ENCODE results near the gene PCDH12.

The PCDH12 gene

GRCh38 chr5:141960018-141960417, 2.0 kb upstream of the PCDH12 start:
- no peak overlapping the region for H3K14ac ChIP-seq (ENCODE audit: low read length)

GRCh38 chr5:141958546-141959172, 657 bp upstream of the PCDH12 start:
- H3K27ac ChIP-seq (ENCODE audit: low read depth, low read length): no peak overlapping the region
- no peak overlapping the region for H3K9ac ChIP-seq (ENCODE audit: low read length)
- no peak overlapping the region for H3K4me2 ChIP-seq (ENCODE audit: low read length)
- H2BK120ac ChIP-seq (ENCODE audit: insufficient read depth, low read length, poor library complexity): no peak overlapping the region
- DNase-seq: peak; percentile 66 to 77
- no peak overlapping the region for H4K91ac ChIP-seq (ENCODE audit: low read depth, low read length)
- no peak overlapping the region for H4K12ac ChIP-seq (ENCODE audit: low read depth, low read length)
- H2BK5ac ChIP-seq (ENCODE audit: low read depth, low read length, poor library complexity): no peak overlapping the region
- WGBS (ENCODE audit: extremely low coverage, insufficient coverage, insufficient read length): no CpG with 5 or more reads among the region's 8 CpGs
- no peaks in the 10 kb centered on the region for H3K79me1 ChIP-seq (ENCODE audit: low read length)
- peaks cover 2% of the 10 kb centered on the region for H3K9me3 ChIP-seq (ENCODE audit: insufficient read depth, low read depth, low read length)
- H4K8ac ChIP-seq (ENCODE audit: low read depth, low read length): no peak overlapping the region
- no peak overlapping the region for H3K18ac ChIP-seq (ENCODE audit: low read length)
- H3K14ac ChIP-seq (ENCODE audit: low read length): no peak overlapping the region
- H3K4me3 ChIP-seq (ENCODE audit: low read depth, low read length): no peak overlapping the region
- H3K27me3 ChIP-seq (ENCODE audit: insufficient read depth, low read length): no peaks in the 10 kb centered on the region
- no peak overlapping the region for H3K23ac ChIP-seq (ENCODE audit: low read length)
- H3K4ac ChIP-seq (ENCODE audit: low read depth, low read length): no peak overlapping the region
- no peak overlapping the region for H2AK5ac ChIP-seq (ENCODE audit: low read length)
- H3K79me2 ChIP-seq (ENCODE audit: control insufficient read depth, insufficient read depth, low read length, poor library complexity): no peaks in the 10 kb centered on the region
- H3K4me1 ChIP-seq (ENCODE audit: control insufficient read depth in 1 of 2, insufficient read depth in 2 of 2, low read length in 2 of 2): no peaks in the 10 kb centered on the region
- H2BK12ac ChIP-seq (ENCODE audit: low read length): no peak overlapping the region
- no peak overlapping the region for H2AFZ ChIP-seq (ENCODE audit: insufficient read depth, low read length, poor library complexity)
- H3K36me3 ChIP-seq (ENCODE audit: control insufficient read depth in 1 of 2, insufficient read depth in 2 of 2, low read length in 2 of 2): no peaks in the 10 kb centered on the region

More at GRCh38 chr5:141960018-141960417, 2.0 kb upstream of the PCDH12 start:
- Histone ChIP-seq H3K9me3 (ENCODE audit: insufficient read depth, low read depth, low read length) (peaks cover 2% of the 10 kb centered on the region), H3K18ac (ENCODE audit: low read length) (no peak overlapping the region), H3K79me1 (ENCODE audit: low read length) (no peaks in the 10 kb centered on the region), H4K91ac (ENCODE audit: low read depth, low read length) (no peak overlapping the region), H2AK5ac (ENCODE audit: low read length) (no peak overlapping the region), H3K4me1 (ENCODE audit: control insufficient read depth in 1 of 2, insufficient read depth in 2 of 2, low read length in 2 of 2) (no peaks in the 10 kb centered on the region), H2BK12ac (ENCODE audit: low read length) (no peak overlapping the region), H3K4ac (ENCODE audit: low read depth, low read length) (no peak overlapping the region), H2BK5ac (ENCODE audit: low read depth, low read length, poor library complexity) (no peak overlapping the region), H4K12ac (ENCODE audit: low read depth, low read length) (no peak overlapping the region), H3K36me3 (ENCODE audit: control insufficient read depth in 1 of 2, insufficient read depth in 2 of 2, low read length in 2 of 2) (no peaks in the 10 kb centered on the region), H3K9ac (ENCODE audit: low read length) (no peak overlapping the region), H3K4me2 (ENCODE audit: low read length) (no peak overlapping the region), H3K79me2 (ENCODE audit: control insufficient read depth, insufficient read depth, low read length, poor library complexity) (no peaks in the 10 kb centered on the region), H3K27me3 (ENCODE audit: insufficient read depth, low read length) (no peaks in the 10 kb centered on the region), H2BK120ac (ENCODE audit: insufficient read depth, low read length, poor library complexity) (no peak overlapping the region), H3K27ac (ENCODE audit: low read depth, low read length) (no peak overlapping the region), H4K8ac (ENCODE audit: low read depth, low read length) (no peak overlapping the region), H2AFZ (ENCODE audit: insufficient read depth, low read length, poor library complexity) (no peak overlapping the region), H3K23ac (ENCODE audit: low read length) (no peak overlapping the region), H3K4me3 (ENCODE audit: low read depth, low read length) (no peak overlapping the region)
- DNase-seq: no peak
- no CpG with 5 or more reads among the region's 10 CpGs for WGBS (ENCODE audit: extremely low coverage, insufficient coverage, insufficient read length)

- Histone ChIP-seq H3K36me3 (ENCODE audit: control insufficient read depth in 1 of 2, insufficient read depth in 2 of 2, low read length in 2 of 2) (no peaks in the 10 kb centered on the region), H3K27me3 (ENCODE audit: insufficient read depth, low read length) (no peaks in the 10 kb centered on the region), H3K4me3 (ENCODE audit: low read depth, low read length) (no peak overlapping the region), H2BK5ac (ENCODE audit: low read depth, low read length, poor library complexity) (no peak overlapping the region), H3K4me1 (ENCODE audit: control insufficient read depth in 1 of 2, insufficient read depth in 2 of 2, low read length in 2 of 2) (no peaks in the 10 kb centered on the region), H3K23ac (ENCODE audit: low read length) (no peak overlapping the region), H3K18ac (ENCODE audit: low read length) (no peak overlapping the region), H4K12ac (ENCODE audit: low read depth, low read length) (no peak overlapping the region), H3K4me2 (ENCODE audit: low read length) (no peak overlapping the region), H2AK5ac (ENCODE audit: low read length) (no peak overlapping the region), H3K79me1 (ENCODE audit: low read length) (no peaks in the 10 kb centered on the region), H2BK120ac (ENCODE audit: insufficient read depth, low read length, poor library complexity) (no peak overlapping the region), H2AFZ (ENCODE audit: insufficient read depth, low read length, poor library complexity) (no peak overlapping the region), H3K9me3 (ENCODE audit: insufficient read depth, low read depth, low read length) (peaks cover 2% of the 10 kb centered on the region), H3K27ac (ENCODE audit: low read depth, low read length) (no peak overlapping the region), H3K9ac (ENCODE audit: low read length) (no peak overlapping the region), H2BK12ac (ENCODE audit: low read length) (no peak overlapping the region), H3K4ac (ENCODE audit: low read depth, low read length) (no peak overlapping the region), H4K91ac (ENCODE audit: low read depth, low read length) (no peak overlapping the region), H3K14ac (ENCODE audit: low read length) (no peak overlapping the region), H4K8ac (ENCODE audit: low read depth, low read length) (no peak overlapping the region), H3K79me2 (ENCODE audit: control insufficient read depth, insufficient read depth, low read length, poor library complexity) (no peaks in the 10 kb centered on the region)
- DNase-seq: no peak
- WGBS (ENCODE audit: extremely low coverage, insufficient coverage, insufficient read length): no CpG with 5 or more reads among the region's 16 CpGs
These were observed 520 bp downstream of the PCDH12 start for GRCh38 chr5:141957367-141957996.

GRCh38 chr5:141954194-141954593, 3.8 kb downstream of the PCDH12 start:
- Histone ChIP-seq H3K4ac (ENCODE audit: low read depth, low read length) (no peak overlapping the region), H2AK5ac (ENCODE audit: low read length) (no peak overlapping the region), H2AFZ (ENCODE audit: insufficient read depth, low read length, poor library complexity) (no peak overlapping the region), H4K91ac (ENCODE audit: low read depth, low read length) (no peak overlapping the region), H3K36me3 (ENCODE audit: control insufficient read depth in 1 of 2, insufficient read depth in 2 of 2, low read length in 2 of 2) (no peaks in the 10 kb centered on the region), H3K9me3 (ENCODE audit: insufficient read depth, low read depth, low read length) (peaks cover 2% of the 10 kb centered on the region), H3K4me1 (ENCODE audit: control insufficient read depth in 1 of 2, insufficient read depth in 2 of 2, low read length in 2 of 2) (no peaks in the 10 kb centered on the region), H3K18ac (ENCODE audit: low read length) (no peak overlapping the region), H3K27me3 (ENCODE audit: insufficient read depth, low read length) (no peaks in the 10 kb centered on the region), H3K79me1 (ENCODE audit: low read length) (no peaks in the 10 kb centered on the region), H2BK12ac (ENCODE audit: low read length) (no peak overlapping the region), H3K4me3 (ENCODE audit: low read depth, low read length) (no peak overlapping the region), H3K23ac (ENCODE audit: low read length) (no peak overlapping the region), H3K4me2 (ENCODE audit: low read length) (no peak overlapping the region), H4K12ac (ENCODE audit: low read depth, low read length) (no peak overlapping the region), H4K8ac (ENCODE audit: low read depth, low read length) (no peak overlapping the region), H3K9ac (ENCODE audit: low read length) (no peak overlapping the region), H3K14ac (ENCODE audit: low read length) (no peak overlapping the region), H2BK5ac (ENCODE audit: low read depth, low read length, poor library complexity) (no peak overlapping the region), H2BK120ac (ENCODE audit: insufficient read depth, low read length, poor library complexity) (no peak overlapping the region), H3K79me2 (ENCODE audit: control insufficient read depth, insufficient read depth, low read length, poor library complexity) (no peaks in the 10 kb centered on the region), H3K27ac (ENCODE audit: low read depth, low read length) (no peak overlapping the region)
- DNase-seq: no peak
- WGBS (ENCODE audit: extremely low coverage, insufficient coverage, insufficient read length): no CpG with 5 or more reads among the region's 2 CpGs
